ENCODE results near the gene AFTPH.
A peak's percentile ranks its signal among the peaks of the same experiment; 100 is the strongest.

AFTPH gene

DNA sequence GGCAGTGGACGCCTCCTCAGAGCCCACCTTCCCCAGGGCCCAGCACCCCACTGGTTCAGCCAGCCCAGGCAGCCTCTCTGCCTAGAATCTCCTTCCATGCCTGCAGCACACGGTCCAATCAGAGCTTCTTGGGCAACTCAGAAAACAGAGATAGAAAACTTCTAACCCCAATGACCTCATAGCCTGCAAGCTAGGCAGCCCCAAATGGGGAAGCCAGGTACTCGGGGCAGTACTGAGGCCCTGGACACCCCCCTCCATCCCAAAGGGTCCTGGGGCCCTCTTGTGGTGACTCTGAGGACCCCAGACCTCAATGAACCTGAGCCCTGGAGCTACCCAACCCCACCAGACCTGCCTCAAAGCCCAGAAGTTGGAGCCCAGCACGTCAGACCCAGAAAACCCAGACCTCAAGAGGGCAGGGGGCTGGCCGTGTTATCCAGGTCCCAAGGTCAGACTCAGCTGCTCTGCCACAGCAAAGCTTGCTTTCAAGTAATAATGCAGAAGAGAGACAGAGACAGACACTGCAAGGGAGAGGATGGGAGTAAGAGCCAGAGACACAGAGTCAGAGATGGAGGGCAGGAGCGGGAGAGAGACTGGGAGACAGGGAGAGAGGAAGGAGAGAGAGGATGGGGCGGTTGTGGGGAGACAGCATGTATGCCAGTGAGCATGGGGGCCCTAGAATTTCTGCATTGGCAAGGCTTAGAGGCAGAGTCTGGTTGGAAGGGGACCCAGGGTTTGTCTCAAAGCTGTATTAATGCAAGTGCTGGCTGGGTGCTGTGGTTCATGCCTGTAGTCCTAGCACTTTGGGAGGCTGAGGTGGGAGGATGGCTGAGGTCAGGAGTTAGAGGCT, 101.4 kb downstream of the AFTPH start:
- no peak overlapping the region for H3K9ac ChIP-seq (ENCODE audit: low read length)
- no peak overlapping the region for H3K23ac ChIP-seq (ENCODE audit: low read length)
- no peak overlapping the region for H4K5ac ChIP-seq (ENCODE audit: low read length)
- no peak overlapping the region for H3K27ac ChIP-seq (ENCODE audit: low read depth, low read length)
- no peak overlapping the region for H2BK120ac ChIP-seq (ENCODE audit: low read depth, low read length)
- H3K4ac ChIP-seq (ENCODE audit: low read depth, low read length) = no peak overlapping the region
- no peak overlapping the region for H2BK15ac ChIP-seq (replicated peaks; ENCODE audit: low read depth)
- no peak overlapping the region for H3K4me3 ChIP-seq (ENCODE audit: low read length)
- H3K18ac ChIP-seq (ENCODE audit: low read length) = no peak overlapping the region
- H3K27me3 ChIP-seq (ENCODE audit: insufficient read depth, low read length, poor library complexity) = no peaks in the 10 kb centered on the region
- no peak overlapping the region for H3K56ac ChIP-seq (ENCODE audit: low read length)
- H3K4me2 ChIP-seq (ENCODE audit: low read length) = no peak overlapping the region
- no peaks in the 10 kb centered on the region for H3K36me3 ChIP-seq (ENCODE audit: control insufficient read depth, insufficient read depth, low read length)
- peaks cover 2% of the 10 kb centered on the region for H3K4me1 ChIP-seq (ENCODE audit: control insufficient read depth, low read depth, low read length)
- WGBS (ENCODE audit: extremely low coverage, insufficient coverage, low lambda C conversion rate) = no CpG with 5 or more reads among the region's 7 CpGs
- DNase-seq = peak; percentile 58
- H4K8ac ChIP-seq (ENCODE audit: low read depth, low read length) = no peak overlapping the region
- H2BK5ac ChIP-seq (ENCODE audit: low read length) = no peak overlapping the region
- H3K79me1 ChIP-seq (ENCODE audit: low read length) = no peaks in the 10 kb centered on the region
- H2AK5ac ChIP-seq (ENCODE audit: low read length) = no peak overlapping the region
- no peaks in the 10 kb centered on the region for H3K79me2 ChIP-seq (ENCODE audit: control insufficient read depth, insufficient read depth, low read length)

DNA sequence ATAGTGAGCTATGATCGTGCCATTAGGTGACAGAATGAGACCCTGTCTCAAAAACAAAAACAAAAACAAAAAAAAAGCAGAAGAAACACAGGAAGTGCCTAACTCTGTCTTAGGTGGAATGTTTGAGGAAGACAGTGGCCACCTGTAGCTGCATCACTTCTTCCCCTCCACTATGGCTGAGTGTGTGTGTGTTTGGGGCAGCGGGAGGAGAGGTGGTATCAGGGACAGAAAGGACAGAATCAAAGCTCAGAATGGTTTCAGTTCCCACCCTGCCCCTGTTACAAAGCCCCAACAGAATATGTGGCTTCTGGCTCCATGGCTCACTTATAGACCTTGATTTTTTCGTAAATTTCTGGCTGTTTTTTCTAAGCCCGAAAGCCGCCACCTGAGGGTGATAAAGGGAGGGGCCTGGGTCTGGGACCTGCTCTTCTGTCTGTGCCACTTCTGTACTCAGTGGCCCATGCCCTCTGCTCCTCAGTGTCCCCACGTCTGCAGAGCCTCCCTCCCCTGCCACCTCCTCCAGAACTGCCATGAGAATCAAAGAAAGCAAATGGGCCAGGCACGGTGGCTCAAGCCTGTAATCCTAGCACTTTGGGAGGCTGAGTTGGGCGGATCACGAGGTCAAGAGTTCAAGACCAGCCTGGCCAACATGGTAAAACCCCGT, 102.2 kb downstream of the AFTPH start:
- no peak overlapping the region for H2AK5ac ChIP-seq (ENCODE audit: low read length)
- no peaks in the 10 kb centered on the region for H3K27me3 ChIP-seq (ENCODE audit: insufficient read depth, low read length, poor library complexity)
- no peak overlapping the region for H4K8ac ChIP-seq (ENCODE audit: low read depth, low read length)
- H3K4me1 ChIP-seq (ENCODE audit: control insufficient read depth, low read depth, low read length) = peaks cover 4% of the 10 kb centered on the region
- no peak overlapping the region for H3K18ac ChIP-seq (ENCODE audit: low read length)
- no peak overlapping the region for H3K4me2 ChIP-seq (ENCODE audit: low read length)
- H3K56ac ChIP-seq (ENCODE audit: low read length) = no peak overlapping the region
- H3K4ac ChIP-seq (ENCODE audit: low read depth, low read length) = no peak overlapping the region
- H4K5ac ChIP-seq (ENCODE audit: low read length) = no peak overlapping the region
- no peak overlapping the region for H2BK5ac ChIP-seq (ENCODE audit: low read length)
- no peak overlapping the region for H2BK120ac ChIP-seq (ENCODE audit: low read depth, low read length)
- DNase-seq = no peak
- no CpG with 5 or more reads among the region's 10 CpGs for WGBS (ENCODE audit: extremely low coverage, insufficient coverage, low lambda C conversion rate)
- no peak overlapping the region for H3K4me3 ChIP-seq (ENCODE audit: low read length)
- no peaks in the 10 kb centered on the region for H3K79me2 ChIP-seq (ENCODE audit: control insufficient read depth, insufficient read depth, low read length)
- no peak overlapping the region for H3K27ac ChIP-seq (ENCODE audit: low read depth, low read length)
- no peaks in the 10 kb centered on the region for H3K36me3 ChIP-seq (ENCODE audit: control insufficient read depth, insufficient read depth, low read length)
- no peak overlapping the region for H2BK15ac ChIP-seq (replicated peaks; ENCODE audit: low read depth)
- no peak overlapping the region for H3K23ac ChIP-seq (ENCODE audit: low read length)
- H3K9ac ChIP-seq (ENCODE audit: low read length) = no peak overlapping the region
- H3K79me1 ChIP-seq (ENCODE audit: low read length) = no peaks in the 10 kb centered on the region

DNA sequence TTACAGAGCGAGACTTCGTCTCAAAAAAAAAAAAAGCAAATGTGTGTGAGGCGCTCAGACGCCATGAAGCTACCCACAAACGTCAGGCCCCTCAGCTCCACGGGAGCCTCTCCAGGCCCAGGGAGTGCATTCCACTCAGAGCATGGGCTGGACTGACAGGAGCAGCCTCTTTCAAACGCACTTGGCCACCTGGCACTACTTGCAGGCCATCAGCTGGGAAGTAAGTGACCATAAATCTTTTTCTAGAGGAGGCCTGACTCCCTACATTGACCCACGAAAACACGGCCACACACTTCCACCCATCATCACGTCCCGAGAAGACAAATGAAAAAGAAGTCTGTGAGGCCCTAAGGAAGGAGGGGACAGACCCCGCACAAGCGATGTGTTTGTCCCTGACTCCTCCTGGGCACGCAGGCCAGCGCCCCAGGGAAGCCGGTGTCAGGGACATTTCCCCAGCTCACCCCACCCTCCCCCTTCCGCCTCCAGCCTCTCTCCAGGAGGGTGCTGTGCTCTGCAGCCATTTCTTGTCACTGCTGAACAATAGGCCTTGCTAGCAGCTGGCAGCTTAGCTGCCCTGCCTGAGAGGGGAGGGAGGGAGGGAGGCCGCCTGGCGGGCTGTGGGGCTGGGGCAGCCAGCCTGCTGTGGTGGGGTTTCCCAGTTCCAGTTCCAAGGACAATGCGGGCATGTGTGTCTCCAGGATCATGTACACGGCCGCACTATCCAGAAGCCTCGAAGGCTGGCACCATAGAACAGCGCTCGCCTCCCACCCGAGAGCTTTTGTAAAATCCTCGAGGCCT, 103.0 kb downstream of the AFTPH start:
- H3K4ac ChIP-seq (ENCODE audit: low read depth, low read length) = peak overlapping the region; percentile 83
- H3K36me3 ChIP-seq (ENCODE audit: control insufficient read depth, insufficient read depth, low read length) = no peaks in the 10 kb centered on the region
- H3K23ac ChIP-seq (ENCODE audit: low read length) = no peak overlapping the region
- H3K4me1 ChIP-seq (ENCODE audit: control insufficient read depth, low read depth, low read length) = peaks cover 4% of the 10 kb centered on the region
- DNase-seq = no peak
- H3K56ac ChIP-seq (ENCODE audit: low read length) = peak overlapping the region; percentile 61
- no peak overlapping the region for H3K27ac ChIP-seq (ENCODE audit: low read depth, low read length)
- no peak overlapping the region for H2BK120ac ChIP-seq (ENCODE audit: low read depth, low read length)
- no peak overlapping the region for H4K5ac ChIP-seq (ENCODE audit: low read length)
- H3K27me3 ChIP-seq (ENCODE audit: insufficient read depth, low read length, poor library complexity) = no peaks in the 10 kb centered on the region
- H3K4me2 ChIP-seq (ENCODE audit: low read length) = no peak overlapping the region
- no peak overlapping the region for H2BK15ac ChIP-seq (replicated peaks; ENCODE audit: low read depth)
- H3K79me2 ChIP-seq (ENCODE audit: control insufficient read depth, insufficient read depth, low read length) = no peaks in the 10 kb centered on the region
- no peak overlapping the region for H2BK5ac ChIP-seq (ENCODE audit: low read length)
- H3K9ac ChIP-seq (ENCODE audit: low read length) = no peak overlapping the region
- WGBS (ENCODE audit: extremely low coverage, insufficient coverage, low lambda C conversion rate) = no CpG with 5 or more reads among the region's 27 CpGs
- H3K79me1 ChIP-seq (ENCODE audit: low read length) = no peaks in the 10 kb centered on the region
- H3K18ac ChIP-seq (ENCODE audit: low read length) = peak overlapping the region; percentile 13
- H3K4me3 ChIP-seq (ENCODE audit: low read length) = no peak overlapping the region
- no peak overlapping the region for H2AK5ac ChIP-seq (ENCODE audit: low read length)
- H4K8ac ChIP-seq (ENCODE audit: low read depth, low read length) = no peak overlapping the region

DNA sequence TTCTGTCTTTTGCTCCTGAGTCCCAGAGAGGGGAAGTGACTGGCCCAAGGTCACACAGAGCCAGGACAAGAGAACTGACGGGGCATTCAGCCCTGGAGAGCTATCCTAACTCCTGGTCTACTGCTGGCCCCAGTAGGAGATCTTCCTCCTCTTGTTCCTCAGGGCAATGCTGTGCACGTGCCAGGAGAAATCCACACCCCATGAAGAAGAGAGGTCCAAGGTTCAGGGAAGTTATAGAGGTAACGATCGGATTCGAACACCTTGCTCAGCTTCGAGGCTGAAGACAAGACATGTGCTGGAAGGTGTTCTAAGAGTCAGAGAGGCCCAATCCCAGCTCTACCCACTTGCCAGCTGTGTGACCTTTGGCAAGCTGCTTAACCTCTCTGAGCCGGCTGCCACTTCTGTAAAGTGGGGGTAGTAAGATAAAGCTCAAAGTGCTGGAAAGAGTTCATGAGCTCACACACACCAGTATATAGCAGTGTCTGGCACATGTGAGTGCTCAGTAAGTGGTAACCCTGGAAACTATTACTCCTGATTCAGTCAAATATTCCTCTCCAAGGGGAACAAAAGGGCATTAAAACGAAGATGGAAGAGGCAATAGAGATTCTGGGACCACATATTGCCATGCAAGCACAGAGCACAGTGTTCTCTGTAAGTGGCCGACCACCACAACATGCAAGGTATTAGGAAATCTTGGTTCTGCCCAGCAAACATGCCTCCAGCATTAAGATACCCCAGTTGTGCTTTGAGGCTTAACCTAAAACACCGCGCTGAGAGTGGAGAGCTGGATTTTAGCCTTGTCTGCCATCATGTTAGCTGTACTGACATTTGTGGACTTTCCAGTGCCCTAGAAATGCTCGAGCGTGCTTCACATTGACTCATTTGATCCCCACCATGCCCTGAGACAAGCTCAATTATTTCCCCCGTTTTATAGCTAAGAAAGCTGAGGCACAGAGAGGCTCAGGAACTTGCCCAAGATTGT, 104.0 kb downstream of the AFTPH start:
- Histone ChIP-seq H3K9ac (ENCODE audit: low read length) (no peak overlapping the region), H3K56ac (ENCODE audit: low read length) (no peak overlapping the region), H3K4me3 (ENCODE audit: low read length) (no peak overlapping the region), H2BK5ac (ENCODE audit: low read length) (no peak overlapping the region), H4K8ac (ENCODE audit: low read depth, low read length) (no peak overlapping the region), H3K23ac (ENCODE audit: low read length) (no peak overlapping the region), H3K79me2 (ENCODE audit: control insufficient read depth, insufficient read depth, low read length) (no peaks in the 10 kb centered on the region), H3K4me2 (ENCODE audit: low read length) (no peak overlapping the region), H2AK5ac (ENCODE audit: low read length) (no peak overlapping the region), H3K36me3 (ENCODE audit: control insufficient read depth, insufficient read depth, low read length) (no peaks in the 10 kb centered on the region), H2BK120ac (ENCODE audit: low read depth, low read length) (no peak overlapping the region), H3K27me3 (ENCODE audit: insufficient read depth, low read length, poor library complexity) (no peaks in the 10 kb centered on the region), H3K27ac (ENCODE audit: low read depth, low read length) (no peak overlapping the region), H2BK15ac (replicated peaks; ENCODE audit: low read depth) (no peak overlapping the region), H3K79me1 (ENCODE audit: low read length) (no peaks in the 10 kb centered on the region), H4K5ac (ENCODE audit: low read length) (no peak overlapping the region), H3K18ac (ENCODE audit: low read length) (no peak overlapping the region), H3K4ac (ENCODE audit: low read depth, low read length) (no peak overlapping the region), H3K4me1 (ENCODE audit: control insufficient read depth, low read depth, low read length) (peaks cover 3% of the 10 kb centered on the region)
- no CpG with 5 or more reads among the region's 14 CpGs for WGBS (ENCODE audit: extremely low coverage, insufficient coverage, low lambda C conversion rate)
- DNase-seq = no peak

DNA sequence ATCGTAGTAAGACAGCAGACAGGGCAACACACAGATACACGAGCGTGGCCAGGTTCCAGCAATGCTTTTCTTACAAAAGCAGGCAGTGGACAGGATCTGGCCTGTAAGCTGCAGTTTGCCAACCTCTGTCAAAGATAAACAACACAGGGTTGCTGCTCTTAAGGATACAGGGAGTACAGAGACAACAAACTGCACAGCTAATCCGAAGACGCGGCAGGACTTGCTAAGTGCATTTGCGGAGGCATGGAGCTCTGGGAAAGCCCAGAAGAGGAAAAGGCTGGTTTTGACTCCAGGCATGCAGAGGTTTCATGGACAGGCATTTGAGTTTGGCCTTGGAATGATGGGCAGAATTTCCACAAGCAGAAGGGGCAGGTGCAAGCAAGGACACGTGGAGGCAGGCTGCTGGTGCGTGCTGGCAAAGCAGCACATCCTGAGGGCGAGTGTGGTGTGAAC, 105.2 kb downstream of the AFTPH start:
- no peak overlapping the region for H3K18ac ChIP-seq (ENCODE audit: low read length)
- no peaks in the 10 kb centered on the region for H3K79me2 ChIP-seq (ENCODE audit: control insufficient read depth, insufficient read depth, low read length)
- no peak overlapping the region for H2BK120ac ChIP-seq (ENCODE audit: low read depth, low read length)
- H4K5ac ChIP-seq (ENCODE audit: low read length) = no peak overlapping the region
- H4K8ac ChIP-seq (ENCODE audit: low read depth, low read length) = no peak overlapping the region
- H3K4me2 ChIP-seq (ENCODE audit: low read length) = no peak overlapping the region
- no peak overlapping the region for H3K56ac ChIP-seq (ENCODE audit: low read length)
- H2BK5ac ChIP-seq (ENCODE audit: low read length) = no peak overlapping the region
- H3K4me3 ChIP-seq (ENCODE audit: low read length) = no peak overlapping the region
- peaks cover 3% of the 10 kb centered on the region for H3K36me3 ChIP-seq (ENCODE audit: control insufficient read depth, insufficient read depth, low read length)
- no peaks in the 10 kb centered on the region for H3K27me3 ChIP-seq (ENCODE audit: insufficient read depth, low read length, poor library complexity)
- no peak overlapping the region for H3K4ac ChIP-seq (ENCODE audit: low read depth, low read length)
- no peak overlapping the region for H3K9ac ChIP-seq (ENCODE audit: low read length)
- WGBS (ENCODE audit: extremely low coverage, insufficient coverage, low lambda C conversion rate) = no CpG with 5 or more reads among the region's 10 CpGs
- DNase-seq = no peak
- peaks cover 2% of the 10 kb centered on the region for H3K79me1 ChIP-seq (ENCODE audit: low read length)
- H3K23ac ChIP-seq (ENCODE audit: low read length) = no peak overlapping the region
- no peak overlapping the region for H3K27ac ChIP-seq (ENCODE audit: low read depth, low read length)
- H3K4me1 ChIP-seq (ENCODE audit: control insufficient read depth, low read depth, low read length) = peaks cover 3% of the 10 kb centered on the region
- no peak overlapping the region for H2BK15ac ChIP-seq (replicated peaks; ENCODE audit: low read depth)
- no peak overlapping the region for H2AK5ac ChIP-seq (ENCODE audit: low read length)

Measured in mesendoderm (in vitro differentiated cells).